Kidney (tissue), 14 donors: ENCODE results near the gene FAM3C. TPM values are rescaled to one million over a fixed set of nuclear protein-coding genes. Genes with fewer than 3 reads are reported as not detected.
A peak's percentile ranks its signal among the peaks of the same experiment; 100 is the strongest.

ENCODE experiments used
- DNase-seq, 5 donors: peaks; one replicate each; pipeline ENCODE4 v3.0.0-alpha.2; 2013 to 2020
- FAIRE-seq: peaks from 2 replicates; lab custom pipeline; 2012; peaks lifted over from hg19 to GRCh38; lab: Jason Lieb, UNC
- H3K27ac ChIP-seq, 2 donors: one replicate each; pipeline ENCODE4 v1.7.0; 2013; ENCODE audit warnings: low read depth in 2 of 2, low read length in 2 of 2, inconsistent platforms in 1 of 2
- H3K27me3 ChIP-seq: one replicate; pipeline ENCODE4 v1.7.1; 2013; ENCODE audit warnings: low read length, inconsistent platforms; ENCODE audit not compliant: control insufficient read depth, insufficient read depth
- H3K36me3 ChIP-seq, 3 donors: one replicate each; pipeline versions ENCODE4 v1.7.0 to v1.7.1; 2013; ENCODE audit warnings: low read length in 3 of 3, control low read depth in 1 of 3, inconsistent platforms in 1 of 3; ENCODE audit not compliant: insufficient read depth in 3 of 3, control insufficient read depth in 2 of 3
- H3K4me1 ChIP-seq, 3 donors: one replicate each; pipeline versions ENCODE4 v1.7.0 to v1.7.1; 2013; ENCODE audit warnings: low read length in 3 of 3, inconsistent platforms in 1 of 3, low read depth in 1 of 3; ENCODE audit not compliant: control insufficient read depth in 2 of 3, insufficient read depth in 2 of 3
- H3K4me3 ChIP-seq, 3 donors: one replicate each; pipeline versions ENCODE4 v1.7.0 to v1.8.1; 2013; ENCODE audit warnings: low read length in 3 of 3, control low read depth in 1 of 3, inconsistent platforms in 1 of 3
- H3K9ac ChIP-seq, 3 donors: one replicate each; pipeline versions ENCODE4 v1.7.0 to v1.7.1; 2013; ENCODE audit warnings: low read length in 3 of 3, control low read depth in 1 of 3, inconsistent platforms in 1 of 3
- H3K9me3 ChIP-seq, 3 donors: one replicate each; pipeline versions ENCODE4 v1.7.0 to v1.7.1; 2013; ENCODE audit warnings: low read length in 3 of 3, control low read depth in 1 of 3, inconsistent platforms in 1 of 3; ENCODE audit not compliant: control insufficient read depth in 2 of 3, insufficient read depth in 1 of 3
- intact Hi-C: fragments of 100-400 bp; cut with DNase I; formaldehyde crosslinking; loops from one replicate; pipeline ENCODE4 v1.11.1; 2022
- polyA plus RNA-seq: library from polyadenylated mRNA; stranded (reverse); fragments of 350-450 nt; fragmentation: Illumina TruSeq; extraction: RNeasy Lipid Tissue Mini Kit (QIAGEN cat#74804); gene quantifications from one replicate; pipeline ENCODE4 v1.2.3, GENCODE V29; 2014; ENCODE audit warnings: low read depth, low replicate concordance; ENCODE audit not compliant: insufficient read depth
- total RNA-seq: library from RNA; stranded (reverse); fragmentation: NEBNext Ultra II Directional; extraction: Animal tissue kit (Norgen Biotek cat#: 25700); gene quantifications from one replicate; pipeline ENCODE4 v1.2.1, GENCODE V29; 2021
- TF ChIP-seq, protein P1 (sequence below): IDR thresholded peaks from 3 replicates; pipeline ENCODE4 v1.5.1; 2012; ENCODE audit warnings: mild to moderate bottlenecking, moderate library complexity, borderline replicate concordance; ENCODE audit not compliant: insufficient read depth; ENCODE audit errors: extremely low read depth
- donor health status: control.
- donor health status: control.
- donor health status: control.
- donor health status: control.
- donor health status: control.
- donor health status: DM: yes; HTN: yes; CAD: no.
- donor health status: Normal renal cell carcinoma (clear cell type).

FAM3C gene
- total and polyA plus RNA-seq, 2 donors from 2014 or later: 49.5 to 82.6 TPM

DNA sequence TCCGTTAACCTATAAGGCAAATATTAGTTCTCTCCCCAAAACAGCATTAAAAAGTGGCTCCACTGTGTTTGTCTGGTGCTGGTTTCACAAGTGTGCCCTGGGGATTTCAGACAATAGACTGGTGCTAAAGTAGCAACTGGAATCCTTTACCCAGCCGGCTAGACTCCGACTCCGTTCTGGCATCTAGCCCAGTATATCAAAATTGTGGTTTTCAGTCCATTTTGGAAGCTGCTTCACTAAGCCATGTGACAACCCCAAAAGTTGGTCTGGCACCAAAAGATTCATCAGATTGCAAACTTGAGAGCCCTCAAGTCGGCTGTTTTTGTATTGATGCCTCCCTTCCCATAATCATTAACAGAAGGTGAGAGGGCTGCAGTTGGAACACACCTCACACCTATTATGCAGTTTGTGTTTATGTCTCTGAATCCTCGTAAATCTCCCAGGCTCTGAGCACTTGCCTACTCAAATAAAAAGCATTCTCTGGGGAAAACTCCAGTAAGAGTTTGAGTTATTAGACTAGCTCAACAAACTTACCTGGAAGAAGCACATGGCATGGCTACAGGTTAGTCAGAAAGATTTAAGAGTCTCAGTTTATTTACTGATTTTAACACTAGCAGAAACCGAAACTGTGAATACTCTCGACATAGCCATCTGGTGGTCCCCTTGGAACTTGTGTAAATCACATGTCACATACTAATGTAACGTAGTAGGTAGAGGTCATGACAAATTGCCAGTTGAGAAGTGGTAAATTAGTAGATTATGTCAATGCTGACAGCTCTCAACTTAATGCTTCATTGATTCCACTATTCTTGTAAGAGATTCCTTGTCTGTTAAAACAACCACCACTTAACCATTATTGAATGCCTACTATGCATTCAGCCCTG lies 82.1 kb downstream of the FAM3C start:
- FAIRE-seq: no peak
- no peak overlapping the region for H3K9ac ChIP-seq
- H3K4me1 ChIP-seq: peaks cover 0 to 3% (median 0%) of the 10 kb centered on the region in 3 donors
- H3K27ac ChIP-seq: no peak overlapping the region
- no peaks in the 10 kb centered on the region for H3K9me3 ChIP-seq
- TF ChIP-seq, protein P1, sequence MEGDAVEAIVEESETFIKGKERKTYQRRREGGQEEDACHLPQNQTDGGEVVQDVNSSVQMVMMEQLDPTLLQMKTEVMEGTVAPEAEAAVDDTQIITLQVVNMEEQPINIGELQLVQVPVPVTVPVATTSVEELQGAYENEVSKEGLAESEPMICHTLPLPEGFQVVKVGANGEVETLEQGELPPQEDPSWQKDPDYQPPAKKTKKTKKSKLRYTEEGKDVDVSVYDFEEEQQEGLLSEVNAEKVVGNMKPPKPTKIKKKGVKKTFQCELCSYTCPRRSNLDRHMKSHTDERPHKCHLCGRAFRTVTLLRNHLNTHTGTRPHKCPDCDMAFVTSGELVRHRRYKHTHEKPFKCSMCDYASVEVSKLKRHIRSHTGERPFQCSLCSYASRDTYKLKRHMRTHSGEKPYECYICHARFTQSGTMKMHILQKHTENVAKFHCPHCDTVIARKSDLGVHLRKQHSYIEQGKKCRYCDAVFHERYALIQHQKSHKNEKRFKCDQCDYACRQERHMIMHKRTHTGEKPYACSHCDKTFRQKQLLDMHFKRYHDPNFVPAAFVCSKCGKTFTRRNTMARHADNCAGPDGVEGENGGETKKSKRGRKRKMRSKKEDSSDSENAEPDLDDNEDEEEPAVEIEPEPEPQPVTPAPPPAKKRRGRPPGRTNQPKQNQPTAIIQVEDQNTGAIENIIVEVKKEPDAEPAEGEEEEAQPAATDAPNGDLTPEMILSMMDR: no peak
- intact Hi-C loops: no loop called here
- H3K27me3 ChIP-seq: no peaks in the 10 kb centered on the region
- H3K4me3 ChIP-seq: peak overlapping the region in 1 of 3 donors; percentile 9
- DNase-seq: peak in 2 of 5 donors; percentile 54 to 56
- H3K36me3 ChIP-seq: no peaks in the 10 kb centered on the region

DNA sequence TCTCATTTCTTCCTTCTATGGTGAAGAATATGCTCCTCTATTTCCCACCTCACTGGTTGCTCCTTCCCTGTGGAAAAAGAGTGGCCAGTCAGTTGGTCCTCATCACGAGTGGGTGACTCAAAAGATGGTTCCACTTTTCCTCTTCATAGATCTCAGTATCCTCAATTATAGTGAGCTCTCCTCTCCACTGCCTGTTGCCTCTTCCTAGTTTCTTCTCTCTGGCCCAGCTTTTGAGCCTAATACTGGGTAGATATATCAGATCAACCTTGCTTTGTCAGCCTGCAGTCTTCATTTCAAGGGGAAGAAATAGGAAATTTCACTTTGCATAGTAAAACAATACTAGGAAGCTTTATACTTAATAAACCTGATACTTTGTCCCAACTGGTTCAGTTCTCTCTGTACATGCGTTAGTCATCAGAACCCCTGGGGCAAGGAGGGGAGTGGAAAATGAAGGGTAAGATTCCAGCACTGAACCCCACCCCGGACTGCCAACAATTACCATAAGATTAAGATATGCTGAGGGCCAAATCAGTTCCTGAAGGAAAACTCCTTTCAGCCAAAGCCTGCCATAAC lies 82.8 kb downstream of the FAM3C start:
- no peaks in the 10 kb centered on the region for H3K36me3 ChIP-seq
- H3K27me3 ChIP-seq: no peaks in the 10 kb centered on the region
- DNase-seq (no peak), FAIRE-seq (no peak)
- no peak overlapping the region for H3K27ac ChIP-seq
- TF ChIP-seq, protein P1: no peak
- H3K4me3 ChIP-seq: no peak overlapping the region
- intact Hi-C loops: no loop called here
- no peak overlapping the region for H3K9ac ChIP-seq
- H3K4me1 ChIP-seq: peaks cover 0 to 3% (median 0%) of the 10 kb centered on the region in 3 donors
- H3K9me3 ChIP-seq: no peaks in the 10 kb centered on the region

DNA sequence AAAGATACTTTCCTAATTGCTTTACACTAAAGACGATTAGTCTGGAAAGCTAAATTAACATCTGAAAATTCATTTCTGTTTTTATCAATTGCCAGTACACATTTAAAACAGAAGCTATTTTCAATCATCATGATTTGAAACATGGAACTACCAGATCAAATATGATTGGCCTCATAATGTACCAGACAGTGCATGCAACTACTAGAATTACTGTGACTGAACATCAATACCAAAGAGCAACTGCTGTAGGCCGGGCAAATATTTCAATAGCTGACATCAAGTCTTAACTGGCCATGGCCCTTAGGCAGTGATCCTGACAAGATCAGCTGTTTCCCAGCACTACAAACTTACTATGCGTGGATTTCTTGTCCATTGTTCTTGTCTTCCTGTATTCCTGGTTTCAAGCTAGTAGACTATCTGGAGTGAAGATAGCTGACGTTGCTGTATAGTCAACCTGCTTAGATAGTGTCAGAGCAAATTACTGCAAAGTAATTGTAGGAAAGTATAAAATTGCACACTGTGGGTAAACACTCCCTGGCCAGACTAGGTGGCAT lies 89.0 kb downstream of the FAM3C start:
- intact Hi-C loops: no loop called here
- TF ChIP-seq, protein P1: no peak
- FAIRE-seq (no peak), DNase-seq (no peak)
- Histone ChIP-seq H3K36me3 (no peaks in the 10 kb centered on the region), H3K4me3 (no peak overlapping the region), H3K4me1 (no peaks in the 10 kb centered on the region), H3K9me3 (no peaks in the 10 kb centered on the region), H3K9ac (no peak overlapping the region), H3K27me3 (no peaks in the 10 kb centered on the region), H3K27ac (no peak overlapping the region)
